Liver (tissue), 3 donors: ENCODE data around the gene SMYD3.

Experiments
- CTCF ChIP-seq: fragments of 150-350 bp; IDR thresholded peaks from 2 replicates; pipeline ENCODE4 v1.5.1; 2017; ENCODE audit warnings: improper control_type of control experiment, low read depth, low read length; ENCODE audit not compliant: missing input control
- GABPA ChIP-seq, 2 donors: IDR thresholded peaks in 1 of 2; conservative IDR thresholded peaks in 1 of 2; 2 replicates each; pipeline ENCODE4 v1.6.1; 2016; ENCODE audit warnings: antibody characterized with exemption in 2 of 2, mild to moderate bottlenecking in 1 of 2, moderate library complexity in 1 of 2
- JUND ChIP-seq, 2 donors: IDR thresholded peaks; 2 replicates each; pipeline ENCODE4 v1.6.1; 2016; ENCODE audit warnings: antibody characterized with exemption in 2 of 2
- MAX ChIP-seq: IDR thresholded peaks from 2 replicates; pipeline ENCODE4 v1.6.1; 2016; ENCODE audit warnings: antibody characterized with exemption
- REST ChIP-seq: IDR thresholded peaks from 2 replicates; pipeline ENCODE4 v1.6.1; 2016; ENCODE audit warnings: antibody characterized with exemption, mild to moderate bottlenecking
- RXRA ChIP-seq, 2 donors: IDR thresholded peaks; 2 replicates each; pipeline ENCODE4 v1.6.1; 2017 to 2018; ENCODE audit warnings: antibody characterized with exemption in 2 of 2, mild to moderate bottlenecking in 1 of 2
- donor health status: healthy.
- donor health status: healthy.

- TF ChIP-seq GABPA (IDR thresholded peaks at IDR 0.05 in 1 of 2, conservative IDR thresholded peaks at IDR 0.05 in 1 of 2) (no peak), RXRA (IDR thresholded peaks at IDR 0.05) (no peak), CTCF (no peak), JUND (IDR thresholded peaks at IDR 0.05) (no peak), REST (no peak), MAX (no peak)
These were observed 123.9 kb downstream of the SMYD3 start for GRCh38 chr1:246383239-246383589.
